ENCODE data around the gene ID3. TPM values are rescaled to one million over a fixed set of nuclear protein-coding genes. Genes with fewer than 3 reads are reported as not detected.
A peak's percentile ranks its signal among the peaks of the same experiment; 100 is the strongest.

Gene ID3
- total and polyA plus RNA-seq, 9 of the 15 experiments (the other 6 are each of a cell fraction or from before 2014, with no cell fraction given) = 6.8 to 59.8 (median 23.5) TPM

GRCh38 chr1:23528250-23528978, 30.9 kb downstream of the ID3 start (continued):
- TF ChIP-seq ZNF407 (IDR thresholded peaks at IDR 0.05; ENCODE audit: low read depth) (no peak), PURB (CRISPR knock-in tag; IDR thresholded peaks at IDR 0.05; ENCODE audit: low read depth) (no peak), RBM15 (IDR thresholded peaks at IDR 0.05; ENCODE audit: insufficient read depth, low read length) (no peak), KLF1 (tag; IDR thresholded peaks at IDR 0.05) (peak; percentile 98), POLR2AphosphoS5 (IDR thresholded peaks at IDR 0.05; ENCODE audit: control insufficient read depth, insufficient read depth, low read depth, low read length) (0 out of 2 replicates have a peak, but pooled peaks have one; percentile 33), ZNF263 (CRISPR knock-in tag; IDR thresholded peaks at IDR 0.05; ENCODE audit: borderline replicate concordance) (no peak), ILK (tag; IDR thresholded peaks at IDR 0.05; ENCODE audit: borderline replicate concordance, low read depth) (no peak), CCNT2 (IDR thresholded peaks at IDR 0.05; ENCODE audit: borderline replicate concordance, extremely low read depth, insufficient read length, low read depth, low read length) (peak; percentile 38), ZNF184 (CRISPR knock-in tag; IDR thresholded peaks at IDR 0.05) (no peak), DLX4 (CRISPR knock-in tag; IDR thresholded peaks at IDR 0.05) (no peak), GTF2E2 (tag; IDR thresholded peaks at IDR 0.05) (no peak), JUN (IDR thresholded peaks at IDR 0.05; ENCODE audit: borderline replicate concordance, low read depth, low read length) (peak; percentile 47; the same call in 1 of the 2 replicates), JUN (CRISPR knock-in tag; IDR thresholded peaks at IDR 0.05; ENCODE audit: borderline replicate concordance) (no peak), BRF2 (IDR thresholded peaks at IDR 0.05; ENCODE audit: borderline replicate concordance, insufficient read depth, insufficient read length) (no peak), POLR3A (IDR thresholded peaks at IDR 0.05; ENCODE audit: borderline replicate concordance, extremely low read depth, insufficient read depth, insufficient read length) (no peak), SMARCC2 (IDR thresholded peaks at IDR 0.05; ENCODE audit: low read depth) (0 out of 2 replicates have a peak, but pooled peaks have one; percentile 21)
